Measurements from ENCODE around the gene NEMP1.
"Not testable (repeated sequence)": the region's sequence is repeated elsewhere in the genome, so short reads cannot be mapped to it uniquely, and the experiment has no call there.

NEMP1 gene

GRCh38 chr12:57078519-57079404 is at the start of gene NEMP1:
Gene NEMP1, minus strand, starts transcription at chr12:57078791. Its CDS starts 46 bp downstream, at chr12:57078745.
- DNase-seq: peak; percentile 100

GRCh38 chr12:57127726-57128518 is 49.3 kb upstream of the NEMP1 start, which contains the start of gene LRP1:
Gene LRP1, plus strand, starts transcription at chr12:57128483. Its CDS starts 482 bp downstream, at chr12:57128965.
- DNase-seq: peak; percentile 77

DNA sequence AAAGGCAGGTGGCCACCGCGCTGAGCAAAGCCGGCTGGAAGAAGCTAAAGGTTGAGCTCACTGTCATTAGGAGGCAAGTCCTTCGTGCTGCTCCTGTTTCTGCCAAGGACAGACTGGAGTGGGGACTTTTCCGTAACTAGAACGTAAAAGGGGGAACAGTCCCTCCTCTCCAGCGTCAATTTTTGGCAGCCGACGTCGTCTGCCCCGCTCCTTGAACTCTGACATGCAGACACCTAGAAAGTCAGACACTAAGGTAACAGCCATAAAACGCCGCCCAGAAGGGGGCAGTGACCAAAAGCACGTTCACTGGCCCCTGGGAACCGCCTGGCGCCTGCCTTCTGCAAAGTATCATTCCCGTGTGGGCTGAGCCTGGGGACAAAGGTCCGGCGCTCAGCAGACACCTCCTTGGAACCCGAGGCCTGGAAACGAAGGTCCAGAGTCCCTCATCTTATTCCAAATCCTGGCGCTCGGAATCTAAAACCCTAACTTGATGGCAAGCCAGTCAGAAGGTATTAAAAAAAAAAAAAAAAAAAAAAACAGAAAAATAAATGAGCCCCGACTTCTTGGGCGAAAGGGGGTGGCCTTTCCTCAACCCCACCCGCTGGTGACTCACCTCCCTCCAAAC is 48.6 kb upstream of the NEMP1 start:
- DNase-seq: peak; percentile 77

DNA sequence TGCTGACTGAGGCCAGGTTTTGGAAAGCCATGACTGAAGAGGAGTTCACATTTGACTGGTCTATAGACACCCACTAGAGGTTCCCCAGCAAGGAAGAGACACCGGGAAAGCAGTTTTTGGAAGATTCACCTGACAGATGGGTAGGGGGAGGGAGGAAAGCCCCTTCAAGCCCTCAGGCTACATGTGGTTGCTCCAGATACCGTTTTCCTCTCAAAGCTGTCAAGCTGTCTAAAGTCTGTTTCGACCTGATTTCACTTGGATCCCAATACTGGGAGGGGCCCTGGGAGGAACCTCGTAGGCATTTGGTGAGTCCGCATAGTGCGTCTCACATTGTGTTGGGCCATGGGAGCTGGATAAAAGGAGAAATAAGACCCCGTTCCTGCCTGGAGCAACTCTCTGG is 48.0 kb upstream of the NEMP1 start:
- DNase-seq: no peak

- no peak for DNase-seq
These were observed 47.5 kb upstream of the NEMP1 start for GRCh38 chr12:57126061-57126460.

DNA sequence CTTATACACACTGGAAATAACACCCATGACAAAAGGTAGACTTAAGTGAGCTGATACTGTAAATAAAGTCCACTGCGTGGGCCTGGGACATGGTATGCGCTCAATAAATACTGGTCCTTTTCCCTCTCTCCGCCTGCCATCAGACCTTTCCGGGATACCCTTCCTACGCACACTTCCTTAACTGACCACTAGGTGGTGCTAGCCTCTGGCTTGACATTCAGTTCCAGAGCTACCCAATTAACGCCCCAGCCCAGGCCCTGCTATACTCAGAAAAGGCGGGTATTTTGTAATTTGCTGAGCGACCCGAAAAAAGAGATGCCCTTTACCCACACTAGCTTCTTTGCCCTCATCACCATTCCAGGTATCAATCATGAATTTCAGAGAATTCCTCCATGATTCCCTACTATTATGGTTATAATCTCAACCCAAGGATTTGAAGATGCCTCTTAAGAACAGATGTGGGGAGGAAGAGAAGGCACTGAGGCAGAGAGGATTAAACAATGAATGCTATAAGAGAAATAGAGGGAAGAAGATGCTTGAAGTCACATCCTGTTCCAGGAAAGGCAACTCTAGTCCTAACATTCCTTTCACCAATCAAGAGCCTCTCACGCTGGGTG is 45.8 kb upstream of the NEMP1 start:
- peak; percentile 81 for DNase-seq

GRCh38 chr12:57123813-57124212 is 45.2 kb upstream of the NEMP1 start:
- no peak for DNase-seq

DNA sequence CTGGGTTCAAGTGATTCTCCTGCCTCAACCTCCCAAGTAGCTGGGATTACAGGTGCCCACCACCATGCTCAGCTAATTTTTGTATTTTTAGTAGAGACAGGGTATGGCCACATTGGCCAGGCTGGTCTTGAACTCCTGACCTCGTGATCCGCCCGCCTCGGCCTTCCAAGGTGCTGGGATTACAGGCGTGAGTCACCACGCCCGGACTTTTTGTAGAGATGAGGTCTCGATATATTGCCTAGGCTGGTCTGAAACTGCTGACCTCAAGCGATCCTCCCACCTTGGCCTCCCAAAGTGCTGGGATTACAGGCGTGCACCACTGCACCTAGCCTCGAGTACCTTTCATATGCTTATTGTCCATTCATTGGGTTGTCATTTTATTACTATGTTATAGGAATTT is 42.1 kb upstream of the NEMP1 start:
- DNase-seq: not testable (repeated sequence)

- DNase-seq: no peak
These were observed 40.9 kb upstream of the NEMP1 start for GRCh38 chr12:57119294-57120085.

DNA sequence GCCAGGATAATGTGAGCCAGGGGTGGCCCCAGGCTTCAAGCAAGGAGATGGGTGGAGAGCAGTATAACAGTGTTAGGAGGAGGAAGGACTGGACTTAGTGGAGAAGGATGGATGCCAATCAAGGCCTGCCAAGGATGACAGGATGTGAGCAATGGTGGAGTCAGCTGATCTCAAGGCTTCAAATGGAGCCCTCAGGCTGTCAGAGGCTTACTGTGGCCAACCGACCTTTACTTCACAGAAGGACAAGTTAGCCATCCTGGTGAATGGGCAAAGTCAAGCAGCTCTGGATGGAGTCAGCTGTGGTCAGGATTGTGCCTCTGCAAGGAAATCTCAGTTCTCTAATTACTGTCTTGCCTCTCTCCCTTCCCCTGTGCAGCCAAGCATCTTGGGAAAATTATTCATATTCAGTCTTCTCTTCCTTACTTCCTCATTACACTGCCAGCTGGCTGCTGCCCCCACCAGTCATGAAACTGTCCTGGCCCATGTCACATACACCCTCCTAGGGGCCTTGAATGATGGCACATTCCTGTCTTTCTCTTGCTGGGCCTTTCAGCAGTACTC is 40.2 kb upstream of the NEMP1 start:
- DNase-seq: no peak

DNA sequence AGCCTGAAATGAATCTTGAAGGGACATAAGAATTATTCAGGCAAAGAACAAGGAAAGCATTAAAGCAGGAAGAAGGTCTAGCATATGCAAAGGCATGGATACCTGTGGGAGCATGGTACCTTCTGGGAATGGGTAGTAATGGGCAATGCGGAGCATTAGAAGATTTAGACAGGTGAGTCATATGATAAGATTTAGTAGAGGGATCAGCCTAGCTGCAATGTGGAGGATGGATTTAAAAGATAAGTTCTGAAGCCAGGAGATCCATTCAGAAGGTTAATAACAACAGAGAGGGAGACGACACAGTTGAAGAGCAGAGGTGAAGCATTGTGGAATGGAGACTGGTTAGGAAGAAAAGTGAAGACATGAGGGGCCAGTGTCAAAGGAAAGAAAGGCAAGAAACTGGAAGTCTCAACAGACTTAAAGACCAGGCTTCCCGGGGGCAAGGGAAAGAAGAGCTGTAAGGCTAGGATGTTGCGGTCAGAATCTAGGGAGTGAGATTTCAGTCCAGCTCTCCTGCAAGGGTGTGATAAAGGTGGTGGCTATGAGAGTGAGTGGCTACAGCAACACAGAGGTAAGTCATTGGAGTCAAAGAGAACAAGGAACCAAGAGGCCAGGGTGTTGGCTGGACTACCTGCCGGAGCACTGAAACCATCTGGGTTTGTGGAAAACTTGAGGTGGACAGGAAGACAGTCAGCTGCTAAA is 38.1 kb upstream of the NEMP1 start:
- DNase-seq: no peak

- DNase-seq: no peak
These were observed 34.1 kb upstream of the NEMP1 start for GRCh38 chr12:57112492-57113294.

- DNase-seq: peak; percentile 92
These were observed 32.6 kb upstream of the NEMP1 start, which contains the start of gene STAT6 for GRCh38 chr12:57111031-57111734. Gene STAT6, minus strand, starts transcription at chr12:57111362. Its CDS starts 3,084 bp downstream, at chr12:57108278.

- peak; percentile 80 for DNase-seq
These were observed 31.8 kb upstream of the NEMP1 start for GRCh38 chr12:57110104-57111030.

- no peak for DNase-seq
These were observed 30.9 kb upstream of the NEMP1 start for GRCh38 chr12:57109207-57110103.

DNA sequence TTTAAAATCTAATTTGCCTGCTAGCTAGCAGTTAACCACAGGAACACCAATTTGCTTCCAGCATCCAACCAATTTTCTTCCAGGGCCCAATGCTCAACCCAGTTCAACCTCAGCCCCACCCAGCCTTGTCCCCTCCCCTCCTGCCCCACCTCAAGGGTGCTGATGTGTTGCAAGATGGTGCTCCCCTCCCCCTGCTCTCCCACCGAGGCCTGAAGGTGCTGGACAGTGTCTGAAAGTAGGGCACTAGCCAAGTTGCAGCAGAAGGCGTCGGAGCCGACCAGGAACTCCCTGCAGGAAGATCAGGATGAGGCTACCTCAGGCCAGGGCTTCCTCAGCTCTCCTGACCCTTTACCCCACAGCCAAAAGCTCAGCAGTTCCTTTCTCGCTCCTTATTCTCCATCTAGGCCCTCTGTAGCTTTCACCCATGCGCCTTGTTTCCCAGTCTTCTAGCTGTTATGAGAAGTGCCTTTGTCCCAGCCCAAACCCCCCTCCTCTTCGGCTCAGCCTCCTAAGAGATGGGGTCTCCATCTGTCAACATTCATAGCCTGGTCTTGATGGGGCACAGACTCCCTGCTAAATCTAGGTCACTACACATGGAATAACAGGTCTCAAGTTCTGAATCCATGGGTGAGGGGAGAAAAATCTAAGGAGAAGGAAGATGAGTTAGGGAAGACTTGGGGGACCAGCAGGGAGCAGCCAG is 29.0 kb upstream of the NEMP1 start:
- DNase-seq: no peak

Measured in CD4-positive, alpha-beta T cell treated with Interleukin-4 for 4 hours (primary cell).